GM12878 (cell line): ENCODE results near the gene STARD4. TPM values are rescaled to one million over a fixed set of nuclear protein-coding genes. Genes with fewer than 3 reads are reported as not detected.

Experiments used
- ATAC-seq: fragments of 200-7000 bp; cut with Tn5 transposase; 3 replicates; pipeline ENCODE4 v1.9.1; 2020; ENCODE audit warnings: mild to moderate bottlenecking, moderate library complexity
- BruUV-seq: library from RNA; stranded (reverse); fragments of 400-500 nt; replicated peaks from 2 replicates; lab custom pipeline; 2021; lab: Mats Ljungman, UMichigan
- CTCF ChIA-PET: fragments of 300-600 bp; sonication (Branson Sonifier 250); formaldehyde crosslinking; extraction: SDS; loops from one replicate; lab custom pipeline; 2021; ENCODE audit warnings: inconsistent platforms; lab: Yijun Ruan, JAX
- POLR2A ChIA-PET: fragments of 350-600 bp; formaldehyde crosslinking; extraction: SDS; loops from one replicate; lab custom pipeline; 2021; ENCODE audit warnings: inconsistent platforms; lab: Charles Lee
- RAD21 ChIA-PET: fragments of 300-600 bp; sonication (Branson Sonifier 250); formaldehyde crosslinking; loops from one replicate; lab custom pipeline; 2023; ENCODE audit warnings: antibody characterized with exemption; ENCODE audit not compliant: unreplicated experiment; lab: Charles Lee
- SMC1A ChIA-PET: fragments of 300-600 bp; sonication (Branson Sonifier 250); formaldehyde crosslinking; loops from one replicate; lab custom pipeline; 2023; ENCODE audit not compliant: unreplicated experiment, uncharacterized antibody; lab: Charles Lee
- DNase-seq: peaks from one replicate; pipeline ENCODE4 v3.0.0-alpha.2; 2011; ENCODE audit warnings: low read depth, low spot score
- FAIRE-seq: peaks from 3 replicates; lab custom pipeline; 2011; peaks lifted over from hg19 to GRCh38; lab: Jason Lieb, UNC
- H2AFZ ChIP-seq: 2 replicates; pipeline ENCODE4 v1.6.0; 2011; ENCODE audit warnings: low read depth, low read length, control low read depth; ENCODE audit not compliant: control insufficient read depth
- H3K27ac ChIP-seq: 2 replicates; pipeline ENCODE4 v1.5.1; 2011; ENCODE audit warnings: control low read depth; ENCODE audit not compliant: control insufficient read depth, insufficient read depth
- H3K27me3 ChIP-seq, 2 experiments: replicated peaks in 1 of 2; 2 replicates each; pipeline versions ENCODE4 v1.6.0 to v1.6.1; 2011; ENCODE audit warnings: low read length in 1 of 2; ENCODE audit not compliant: control insufficient read depth in 2 of 2, insufficient read depth in 2 of 2
- H3K36me3 ChIP-seq, 2 experiments: 2 replicates each; pipeline ENCODE4 v1.5.1; 2011; ENCODE audit warnings: low read length in 1 of 2; ENCODE audit not compliant: control insufficient read depth in 2 of 2, insufficient read depth in 2 of 2
- H3K4me1 ChIP-seq: 2 replicates; pipeline ENCODE4 v1.6.1; 2011; ENCODE audit warnings: mild to moderate bottlenecking, low read length, moderate library complexity, mixed read lengths; ENCODE audit not compliant: control insufficient read depth, insufficient read depth
- H3K4me2 ChIP-seq: 2 replicates; pipeline ENCODE4 v1.6.0; 2011; ENCODE audit warnings: control low read depth; ENCODE audit not compliant: control insufficient read depth, insufficient read depth
- H3K4me3 ChIP-seq: fragments of 200-600 bp; sonication (generic); 2 replicates; pipeline ENCODE4 v1.5.1; 2016
- H3K79me2 ChIP-seq: 2 replicates; pipeline ENCODE4 v1.6.0; 2011; ENCODE audit warnings: low read length; ENCODE audit not compliant: control insufficient read depth, insufficient read depth
- H3K9ac ChIP-seq: 2 replicates; pipeline ENCODE4 v1.8.0; 2011; ENCODE audit warnings: low read length, control low read depth, mixed read lengths; ENCODE audit not compliant: control insufficient read depth, insufficient read depth
- H3K9me3 ChIP-seq: replicated peaks from 3 replicates; pipeline ENCODE4 v1.5.1; 2011; ENCODE audit warnings: mild to moderate bottlenecking, low read length; ENCODE audit not compliant: control insufficient read depth, insufficient read depth
- H4K20me1 ChIP-seq: 2 replicates; pipeline ENCODE4 v1.6.0; 2011; ENCODE audit not compliant: control insufficient read depth, insufficient read depth
- BRCA1 ChIP-seq: IDR thresholded peaks from 2 replicates; pipeline ENCODE4 v1.6.1; 2011; ENCODE audit warnings: low read depth, low read length, improper control_type of control experiment
- HDAC6 ChIP-seq: fragments of 200-600 bp; sonication (generic); IDR thresholded peaks from one replicate; pipeline ENCODE4 v1.8.0; 2017; ENCODE audit warnings: antibody characterized with exemption; ENCODE audit not compliant: unreplicated experiment
- NFIC ChIP-seq: IDR thresholded peaks from 2 replicates; pipeline ENCODE4 v1.6.1; 2012; ENCODE audit warnings: low read depth, mild to moderate bottlenecking, inconsistent platforms, low read length, moderate library complexity
- STAT3 ChIP-seq: IDR thresholded peaks from 2 replicates; pipeline ENCODE4 v1.6.1; 2011; ENCODE audit warnings: low read depth, low read length, improper control_type of control experiment
- TBL1XR1 ChIP-seq: IDR thresholded peaks from 2 replicates; pipeline ENCODE4 v1.6.1; 2012; ENCODE audit warnings: low read depth, low read length, improper control_type of control experiment
- TCF7 ChIP-seq: IDR thresholded peaks from 2 replicates; pipeline ENCODE4 v1.6.1; 2014; ENCODE audit warnings: antibody characterized with exemption, borderline replicate concordance
- WGBS: methylation state at CpG from one replicate; pipeline ENCODE4 v1.1.6; 2016; ENCODE audit warnings: low lambda C conversion rate; ENCODE audit not compliant: insufficient replicate concordance, insufficient coverage; ENCODE audit errors: missing lambda C conversion rate; 5-methylcytosine and 5-hydroxymethylcytosine counted together
- in situ Hi-C: fragments of 300-500 bp; cut with MboI; formaldehyde crosslinking; loops from 9 replicates; pipeline ENCODE4 v1.14.3; 2018; ENCODE audit warnings: mixed read lengths
- intact Hi-C: fragments of 100-400 bp; cut with micrococcal nuclease; formaldehyde crosslinking; loops from one replicate; pipeline ENCODE4 v1.14.2; 2022; ENCODE audit not compliant: unreplicated experiment
- polyA plus RNA-seq, 11 experiments: library from polyadenylated mRNA; depleted of rRNA in 4 of 11; unstranded in 6 of 11; stranded (reverse) in 5 of 11; fragments of >200 nt; fragmentation: Nextera tagmentation in 4 of 11; fragmentation: Illumina TruSeq in 1 of 11; extraction: Ambion mirVana in 4 of 11; extraction: Trizol in 1 of 11; gene quantifications; 1 replicate in 1 of 11; 2 replicates in 10 of 11; pipeline versions ENCODE4 v1.2.1 to v1.2.3, GENCODE V29; 2011 to 2016; ENCODE audit warnings: inconsistent platforms in 2 of 11, missing spikeins in 2 of 11, low read depth in 1 of 11
- total RNA-seq, 4 experiments: library from RNA; depleted of rRNA in 3 of 4; stranded (reverse); fragments of >200 nt in 3 of 4; fragmentation: Illumina TruSeq in 1 of 4; extraction: Trizol in 1 of 4; gene quantifications; 2 replicates each; pipeline versions ENCODE4 v1.2.1 to v1.2.3, GENCODE V29; 2013 to 2021
- TF ChIP-seq, protein P1 (sequence below): fragments of 450-650 bp; IDR thresholded peaks from 2 replicates; pipeline ENCODE4 v1.6.1; 2018; ENCODE audit warnings: borderline replicate concordance, mild to moderate bottlenecking; ENCODE audit not compliant: partially characterized antibody

Gene STARD4
- total and polyA plus RNA-seq, 10 of the 15 experiments (the other 5 are each of a cell fraction or from before 2014, with no cell fraction given): 41.9 to 190 (median 71.6) TPM

DNA sequence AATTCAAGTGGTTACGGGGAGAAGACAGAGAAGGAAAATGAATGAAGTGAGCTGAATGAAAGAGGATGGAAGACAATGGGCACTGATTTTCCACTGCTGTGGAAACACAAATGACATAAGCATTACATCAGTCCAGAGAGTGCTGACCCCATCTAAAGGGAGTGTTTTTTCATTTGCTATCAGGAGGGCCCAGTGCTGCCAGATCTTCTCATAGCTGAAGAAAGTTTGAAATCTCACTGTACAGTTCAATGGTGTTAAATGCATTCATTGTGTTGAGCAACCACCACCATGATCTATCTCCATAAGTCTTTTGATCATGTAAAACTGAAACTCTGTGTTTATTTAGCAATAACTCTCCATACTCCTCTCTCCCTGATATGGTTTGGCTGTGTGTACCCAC, 41.5 kb upstream of the STARD4 start:
- 0% methylated on average over 1 of the region's 1 CpG for WGBS
- no TSS peak for BruUV-seq
- H3K27me3 ChIP-seq: no peaks in the 10 kb centered on the region
- H3K9me3 ChIP-seq: no peaks in the 10 kb centered on the region
- CTCF ChIA-PET: interaction anchor here (0.8 to 8.8 kb wide), 7 partner anchors 23 to 592 kb away, joined by 3 to 108 read pairs (median 5); no protein-coding TSS in a partner anchor
- no peaks in the 10 kb centered on the region for H3K4me1 ChIP-seq
- no peak overlapping the region for H3K4me3 ChIP-seq
- FAIRE-seq (no peak), DNase-seq (no peak), ATAC-seq (no peak)
- TF ChIP-seq TBL1XR1 (no peak), STAT3 (no peak), NFIC (no peak), HDAC6 (no peak), TCF7 (no peak)
- H3K36me3 ChIP-seq: no peaks in the 10 kb centered on the region
- no peak overlapping the region for H2AFZ ChIP-seq
- in situ Hi-C loops (loop anchor here (5.0 kb wide), 1 partner anchor 593 kb away; no protein-coding TSS in a partner anchor), intact Hi-C loops (loop anchor here (5.0 to 10.0 kb wide), 2 partner anchors 281 to 397 kb away; no protein-coding TSS in a partner anchor)
- no peak overlapping the region for H3K9ac ChIP-seq
- SMC1A ChIA-PET: interaction anchor here (1.1 to 4.9 kb wide), 7 partner anchors 9 to 591 kb away, joined by 3 to 93 read pairs (median 4); no protein-coding TSS in a partner anchor
- no peaks in the 10 kb centered on the region for H3K79me2 ChIP-seq
- no peak overlapping the region for H3K27ac ChIP-seq
- no peaks in the 10 kb centered on the region for H4K20me1 ChIP-seq
- RAD21 ChIA-PET: interaction anchor here (1.0 to 2.0 kb wide), 3 partner anchors 140 to 267 kb away, joined by 3 to 6 read pairs (median 3); no protein-coding TSS in a partner anchor
- H3K4me2 ChIP-seq: no peak overlapping the region
- POLR2A ChIA-PET: no interaction called here

DNA sequence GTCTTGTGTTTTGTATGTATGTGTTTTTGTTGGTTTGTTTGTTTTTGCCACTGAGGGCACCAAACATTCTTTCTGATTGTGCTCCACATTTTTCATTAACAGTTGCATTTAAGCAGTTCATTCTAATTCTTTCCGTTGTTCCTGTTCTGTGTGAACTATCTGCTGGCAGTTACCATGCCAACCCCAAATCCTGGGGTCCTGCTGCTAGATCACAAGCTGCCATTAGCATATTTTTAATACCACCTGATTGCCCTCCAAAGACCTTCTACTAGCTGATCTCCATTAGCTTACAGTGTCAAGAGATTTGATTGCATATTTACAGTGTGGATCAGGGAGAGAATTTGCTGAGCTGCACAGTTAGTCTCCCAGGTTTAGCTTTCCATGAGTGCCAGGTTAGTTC, 40.6 kb upstream of the STARD4 start:
- Histone ChIP-seq H3K27me3 (no peaks in the 10 kb centered on the region), H3K27ac (no peak overlapping the region), H2AFZ (no peak overlapping the region), H4K20me1 (no peaks in the 10 kb centered on the region), H3K4me2 (no peak overlapping the region), H3K9me3 (no peaks in the 10 kb centered on the region), H3K79me2 (no peaks in the 10 kb centered on the region), H3K9ac (no peak overlapping the region), H3K36me3 (no peaks in the 10 kb centered on the region), H3K4me1 (no peaks in the 10 kb centered on the region), H3K4me3 (no peak overlapping the region)
- SMC1A ChIA-PET: interaction anchor here (0.9 to 4.9 kb wide), 12 partner anchors 10 to 592 kb away, joined by 3 to 93 read pairs (median 3); no protein-coding TSS in a partner anchor
- POLR2A ChIA-PET: no interaction called here
- RAD21 ChIA-PET: interaction anchor here (0.9 to 3.8 kb wide), 6 partner anchors 16 to 593 kb away, joined by 3 to 62 read pairs (median 4); no protein-coding TSS in a partner anchor
- FAIRE-seq (no peak), ATAC-seq (no peak), DNase-seq (no peak)
- no TSS peak for BruUV-seq
- TF ChIP-seq, protein P1, sequence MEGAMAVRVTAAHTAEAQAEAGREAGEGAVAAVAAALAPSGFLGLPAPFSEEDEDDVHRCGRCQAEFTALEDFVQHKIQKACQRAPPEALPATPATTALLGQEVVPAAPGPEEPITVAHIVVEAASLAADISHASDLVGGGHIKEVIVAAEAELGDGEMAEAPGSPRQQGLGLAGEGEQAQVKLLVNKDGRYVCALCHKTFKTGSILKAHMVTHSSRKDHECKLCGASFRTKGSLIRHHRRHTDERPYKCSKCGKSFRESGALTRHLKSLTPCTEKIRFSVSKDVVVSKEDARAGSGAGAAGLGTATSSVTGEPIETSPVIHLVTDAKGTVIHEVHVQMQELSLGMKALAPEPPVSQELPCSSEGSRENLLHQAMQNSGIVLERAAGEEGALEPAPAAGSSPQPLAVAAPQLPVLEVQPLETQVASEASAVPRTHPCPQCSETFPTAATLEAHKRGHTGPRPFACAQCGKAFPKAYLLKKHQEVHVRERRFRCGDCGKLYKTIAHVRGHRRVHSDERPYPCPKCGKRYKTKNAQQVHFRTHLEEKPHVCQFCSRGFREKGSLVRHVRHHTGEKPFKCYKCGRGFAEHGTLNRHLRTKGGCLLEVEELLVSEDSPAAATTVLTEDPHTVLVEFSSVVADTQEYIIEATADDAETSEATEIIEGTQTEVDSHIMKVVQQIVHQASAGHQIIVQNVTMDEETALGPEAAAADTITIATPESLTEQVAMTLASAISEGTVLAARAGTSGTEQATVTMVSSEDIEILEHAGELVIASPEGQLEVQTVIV: no peak
- no peak for TF ChIP-seq BRCA1
- in situ Hi-C loops (loop anchor here (5.0 kb wide), 1 partner anchor 594 kb away; no protein-coding TSS in a partner anchor), intact Hi-C loops (loop anchor here (5.0 to 10.0 kb wide), 2 partner anchors 282 to 396 kb away; no protein-coding TSS in a partner anchor)
- WGBS: 79% methylated on average over 1 of the region's 1 CpG
- CTCF ChIA-PET: interaction anchor here (0.6 to 8.8 kb wide), 10 partner anchors 11 to 596 kb away, joined by 3 to 108 read pairs (median 4); no protein-coding TSS in a partner anchor
